NT2/D1 (cell line): ENCODE data around the gene DUSP2.
"Not testable (repeated sequence)": the region's sequence is repeated elsewhere in the genome, so short reads cannot be mapped to it uniquely, and the experiment has no call there.

Source experiments
- DNase-seq: peaks from one replicate; pipeline ENCODE4 v3.0.0-alpha.2; 2011; ENCODE audit warnings: low read depth, low spot score
- H3K27me3 ChIP-seq: 2 replicates; pipeline ENCODE4 v1.6.0; 2011; ENCODE audit warnings: mild to moderate bottlenecking; ENCODE audit not compliant: insufficient read length, insufficient read depth
- H3K36me3 ChIP-seq: 2 replicates; pipeline ENCODE4 v1.6.1; 2011; ENCODE audit warnings: mild to moderate bottlenecking, low read length, mixed read lengths; ENCODE audit not compliant: insufficient read depth, insufficient read length
- H3K4me1 ChIP-seq: 2 replicates; pipeline ENCODE4 v1.5.1; 2011; ENCODE audit not compliant: insufficient read depth, insufficient read length
- H3K4me3 ChIP-seq: 2 replicates; pipeline ENCODE4 v1.5.1; 2011; ENCODE audit warnings: low read depth; ENCODE audit not compliant: insufficient read length
- H3K9ac ChIP-seq: 2 replicates; pipeline ENCODE4 v1.6.0; 2011; ENCODE audit warnings: low read depth; ENCODE audit not compliant: insufficient read length
- H3K9me3 ChIP-seq: 2 replicates; pipeline ENCODE4 v1.5.1; 2011; ENCODE audit warnings: mild to moderate bottlenecking, low read length; ENCODE audit not compliant: insufficient read depth
- SUZ12 ChIP-seq: IDR thresholded peaks from 2 replicates; pipeline ENCODE4 v1.6.1; 2011; ENCODE audit not compliant: insufficient read length, insufficient read depth; ENCODE audit errors: extremely low read depth
- YY1 ChIP-seq: IDR thresholded peaks from 2 replicates; pipeline ENCODE4 v1.6.1; 2011; ENCODE audit not compliant: insufficient read length, insufficient read depth
- ZNF274 ChIP-seq: IDR thresholded peaks from 2 replicates; pipeline ENCODE4 v1.6.1; 2011; ENCODE audit warnings: mild to moderate bottlenecking, low read depth, low read length

DUSP2 gene

DNA sequence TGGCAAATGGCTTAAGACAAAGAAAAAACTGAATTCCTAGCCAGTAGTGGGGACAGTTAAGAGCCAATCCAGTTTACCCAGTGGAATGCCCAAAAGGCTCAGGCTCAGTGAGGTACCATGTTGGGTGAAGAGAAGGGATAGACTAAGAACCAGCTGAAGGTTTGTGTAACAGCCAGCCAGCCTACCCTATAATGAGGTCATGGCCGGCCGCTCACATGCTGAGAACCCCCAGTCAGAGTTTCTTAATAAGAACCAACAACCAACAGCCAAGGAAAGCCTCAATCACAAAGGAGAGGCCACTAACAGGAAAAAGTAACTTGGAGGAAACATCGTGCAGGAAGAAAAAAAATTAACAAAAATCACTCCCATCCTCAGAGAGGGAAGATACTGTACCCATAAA is 25.4 kb upstream of the DUSP2 start:
- no peak for TF ChIP-seq SUZ12
- TF ChIP-seq ZNF274, result no peak
- TF ChIP-seq YY1, result no peak
- DNase-seq, result no peak
- no peak overlapping the region for H3K9ac ChIP-seq
- peaks cover 11% of the 10 kb centered on the region for H3K9me3 ChIP-seq
- H3K4me1 ChIP-seq, result no peaks in the 10 kb centered on the region
- no peaks in the 10 kb centered on the region for H3K27me3 ChIP-seq
- H3K36me3 ChIP-seq, result no peaks in the 10 kb centered on the region
- H3K4me3 ChIP-seq, result no peak overlapping the region

DNA sequence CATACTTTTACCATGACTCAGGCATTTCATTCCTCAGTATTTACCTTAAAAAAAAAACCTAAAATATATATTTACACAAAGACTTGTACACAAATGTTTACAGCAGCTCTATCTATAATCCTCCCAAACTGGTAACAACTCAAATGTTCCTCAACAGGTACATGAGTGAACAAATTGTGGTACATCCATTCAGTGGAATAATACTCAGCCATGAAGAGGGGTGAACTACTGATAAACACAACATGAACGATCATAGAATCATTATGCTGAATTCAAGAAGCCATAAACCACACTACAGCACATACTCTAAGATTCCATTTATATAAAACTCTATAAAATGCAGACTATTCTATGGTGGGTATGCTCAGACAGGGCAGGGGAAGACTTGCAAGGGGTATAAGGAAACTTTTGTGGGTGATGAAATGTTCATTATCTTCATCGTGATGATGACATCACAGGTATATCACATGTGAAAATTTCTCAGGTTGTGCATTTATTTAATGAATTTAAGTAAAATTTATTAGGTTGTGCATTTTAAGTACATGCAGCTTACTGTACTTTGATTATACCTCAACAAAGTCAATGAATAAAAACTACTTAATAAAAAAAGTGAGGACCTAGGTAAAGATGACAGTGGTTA is 24.7 kb upstream of the DUSP2 start:
- H3K9me3 ChIP-seq, result peaks cover 11% of the 10 kb centered on the region
- no peak for TF ChIP-seq SUZ12
- H3K9ac ChIP-seq, result no peak overlapping the region
- no peaks in the 10 kb centered on the region for H3K4me1 ChIP-seq
- no peaks in the 10 kb centered on the region for H3K36me3 ChIP-seq
- no peaks in the 10 kb centered on the region for H3K27me3 ChIP-seq
- DNase-seq, result no peak
- no peak overlapping the region for H3K4me3 ChIP-seq

DNA sequence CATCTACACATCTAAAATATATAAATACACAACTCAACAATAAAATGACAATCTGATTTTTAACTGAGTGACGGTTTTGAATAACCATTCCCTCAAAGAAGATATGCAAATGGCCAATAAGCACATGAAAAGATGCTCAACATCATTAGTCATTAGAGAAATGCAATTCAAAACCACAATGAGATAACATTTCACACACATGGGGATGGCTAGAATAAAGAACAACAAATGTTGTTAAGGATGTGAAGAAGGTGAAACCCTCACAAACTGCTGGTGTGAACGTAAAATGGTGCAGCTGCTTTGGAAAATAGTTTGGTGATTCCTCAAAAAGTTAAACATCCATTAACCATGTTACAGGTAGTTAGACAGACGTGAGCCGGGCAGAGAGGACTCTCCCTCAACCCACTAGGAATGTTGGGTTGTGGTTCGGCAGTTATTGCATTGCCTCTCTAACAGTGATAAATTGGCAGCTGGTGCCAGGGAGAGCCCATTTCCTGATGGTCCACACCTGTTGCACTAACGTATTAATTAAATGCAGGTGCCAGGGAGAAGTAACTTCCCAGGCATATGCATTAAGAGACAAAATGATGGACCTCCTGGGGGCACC is 22.3 kb upstream of the DUSP2 start:
- TF ChIP-seq ZNF274 (no peak), SUZ12 (no peak), YY1 (no peak)
- H3K27me3 ChIP-seq, result no peaks in the 10 kb centered on the region

DNA sequence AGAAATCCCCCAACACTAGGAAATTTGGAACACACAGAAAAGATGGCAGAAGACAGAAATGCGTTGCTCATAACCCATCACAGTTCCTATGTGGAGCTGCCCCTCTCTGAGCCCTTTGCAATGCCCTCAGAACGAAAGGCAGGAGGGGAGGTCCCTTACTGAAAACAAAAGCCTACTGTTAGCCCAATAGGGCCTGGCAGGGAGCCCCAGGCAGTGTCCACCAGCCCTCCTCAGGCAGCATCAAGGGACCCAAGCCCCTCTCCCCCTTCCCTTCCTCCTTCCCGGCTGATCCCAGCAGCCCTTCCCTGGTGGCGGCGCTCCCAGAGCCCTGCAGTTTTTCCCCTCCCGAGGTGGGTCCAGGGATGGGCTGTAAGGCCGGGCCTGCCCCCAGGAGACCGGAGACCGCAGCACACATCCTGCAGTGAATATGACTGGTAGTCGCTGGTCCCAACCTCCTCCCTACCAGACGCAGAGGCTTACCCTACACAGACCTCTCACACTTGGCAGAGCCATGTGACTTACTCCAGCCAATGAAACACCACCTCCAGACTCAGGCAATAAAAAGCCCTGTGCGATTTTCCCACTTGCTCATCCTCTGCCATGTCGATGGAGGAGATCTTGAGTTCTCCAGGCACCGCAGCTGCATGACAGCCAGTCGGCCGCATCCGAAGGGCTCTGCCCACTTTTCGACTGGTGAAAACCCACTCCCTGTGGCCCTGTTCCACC is 19.4 kb upstream of the DUSP2 start:
- Histone ChIP-seq H3K9ac (peak overlapping the region; percentile 17), H3K9me3 (peaks cover 1% of the 10 kb centered on the region; the same call in 1 of the 2 replicates), H3K4me1 (peaks cover 13% of the 10 kb centered on the region), H3K4me3 (no peak overlapping the region), H3K36me3 (no peaks in the 10 kb centered on the region), H3K27me3 (no peaks in the 10 kb centered on the region)
- TF ChIP-seq YY1, result no peak
- TF ChIP-seq ZNF274, result no peak
- no peak for TF ChIP-seq SUZ12
- DNase-seq, result no peak

More for the DNA sequence above, 22.3 kb upstream of the DUSP2 start:
- Histone ChIP-seq H3K4me3 (no peak overlapping the region), H3K9me3 (peaks cover 11% of the 10 kb centered on the region), H3K4me1 (peaks cover 13% of the 10 kb centered on the region), H3K36me3 (no peaks in the 10 kb centered on the region), H3K9ac (no peak overlapping the region)
- DNase-seq, result no peak

DNA sequence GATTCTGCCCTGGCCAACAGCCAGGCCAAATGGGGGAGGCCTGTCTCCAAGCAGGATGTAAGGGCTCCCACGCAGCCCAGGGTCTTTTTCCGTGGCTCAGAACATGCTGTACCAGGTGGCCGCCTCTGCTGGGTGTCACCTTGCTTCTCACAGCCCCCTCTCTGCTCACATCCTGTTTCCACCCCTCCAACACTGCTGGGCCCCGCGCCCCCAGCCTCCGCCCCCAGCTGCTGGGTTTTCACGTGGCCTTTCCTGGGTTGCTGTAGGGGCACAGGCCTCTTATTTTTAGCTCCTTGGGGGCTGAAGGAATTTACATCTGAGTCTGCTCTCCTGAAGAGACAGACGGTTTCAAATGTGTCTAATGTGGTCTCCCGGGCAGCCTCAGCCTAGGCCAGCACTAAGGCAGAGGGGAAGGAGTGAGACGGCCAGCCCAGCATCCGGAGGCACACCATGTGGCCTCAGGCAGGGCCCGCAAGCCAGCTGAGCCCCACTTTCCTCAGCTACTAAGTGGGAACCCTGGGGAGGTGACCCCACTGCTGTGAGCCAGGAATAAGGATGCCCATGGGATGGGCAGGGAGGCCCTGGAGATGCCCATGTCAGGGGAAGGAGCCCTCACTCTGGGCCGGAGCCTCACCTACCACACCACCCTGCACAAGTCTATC is 18.7 kb upstream of the DUSP2 start:
- Histone ChIP-seq H3K27me3 (no peaks in the 10 kb centered on the region), H3K4me3 (no peak overlapping the region), H3K36me3 (no peaks in the 10 kb centered on the region), H3K9ac (peak overlapping the region; percentile 17), H3K9me3 (no peaks in the 10 kb centered on the region; the same call in 1 of the 2 replicates), H3K4me1 (peaks cover 13% of the 10 kb centered on the region)
- TF ChIP-seq ZNF274, result no peak
- no peak for TF ChIP-seq YY1
- no peak for TF ChIP-seq SUZ12
- DNase-seq, result no peak

DNA sequence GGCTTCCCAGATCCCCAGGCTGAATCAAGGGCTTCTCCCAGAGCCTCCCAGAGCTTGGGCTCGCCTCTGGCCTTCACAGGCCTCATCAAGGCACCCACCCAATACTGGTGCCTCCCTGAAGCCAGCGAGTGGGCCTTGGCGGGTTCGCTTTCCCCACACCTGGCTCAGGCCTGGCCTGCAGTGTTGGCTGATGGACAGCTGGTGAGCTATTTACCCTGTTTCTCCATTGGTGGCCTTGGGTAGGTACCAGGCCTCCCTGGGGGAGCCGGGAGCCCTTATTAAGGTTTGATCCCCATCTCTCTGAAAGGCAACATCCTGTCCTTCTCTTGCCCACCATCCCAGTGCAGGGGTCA is 18.2 kb upstream of the DUSP2 start:
- no peak for DNase-seq
- H3K4me1 ChIP-seq, result peaks cover 18% of the 10 kb centered on the region
- H3K9ac ChIP-seq, result no peak overlapping the region
- no peaks in the 10 kb centered on the region for H3K27me3 ChIP-seq
- H3K9me3 ChIP-seq, result no peaks in the 10 kb centered on the region; the same call in 1 of the 2 replicates
- H3K36me3 ChIP-seq, result no peaks in the 10 kb centered on the region
- no peak overlapping the region for H3K4me3 ChIP-seq
- no peak for TF ChIP-seq ZNF274
- no peak for TF ChIP-seq YY1
- no peak for TF ChIP-seq SUZ12

DNA sequence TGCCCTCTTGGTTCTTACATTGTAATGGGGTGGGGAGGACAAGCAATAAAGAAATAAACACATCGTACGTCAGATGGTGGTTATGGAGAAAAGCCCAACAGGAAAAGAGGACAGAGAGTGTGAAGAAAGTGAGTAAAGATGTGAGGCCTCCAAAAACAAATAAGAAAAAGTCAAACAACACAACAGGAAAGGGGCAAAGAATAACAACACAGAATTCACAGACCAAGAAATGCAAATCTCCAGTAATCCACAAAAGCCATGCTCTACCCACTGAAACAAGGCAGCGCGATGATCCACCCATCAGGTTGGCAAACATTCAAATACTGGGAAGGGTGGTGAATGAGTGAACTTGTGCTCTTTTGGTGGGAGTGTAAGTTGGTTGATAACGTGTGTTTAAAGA is 16.7 kb upstream of the DUSP2 start:
- no peak overlapping the region for H3K4me3 ChIP-seq
- TF ChIP-seq SUZ12, result no peak
- TF ChIP-seq ZNF274, result no peak
- TF ChIP-seq YY1, result no peak
- no peaks in the 10 kb centered on the region for H3K36me3 ChIP-seq
- no peak overlapping the region for H3K9ac ChIP-seq
- H3K9me3 ChIP-seq, result no peaks in the 10 kb centered on the region; the same call in 1 of the 2 replicates
- no peaks in the 10 kb centered on the region for H3K27me3 ChIP-seq
- H3K4me1 ChIP-seq, result peaks cover 26% of the 10 kb centered on the region
- DNase-seq, result no peak

DNA sequence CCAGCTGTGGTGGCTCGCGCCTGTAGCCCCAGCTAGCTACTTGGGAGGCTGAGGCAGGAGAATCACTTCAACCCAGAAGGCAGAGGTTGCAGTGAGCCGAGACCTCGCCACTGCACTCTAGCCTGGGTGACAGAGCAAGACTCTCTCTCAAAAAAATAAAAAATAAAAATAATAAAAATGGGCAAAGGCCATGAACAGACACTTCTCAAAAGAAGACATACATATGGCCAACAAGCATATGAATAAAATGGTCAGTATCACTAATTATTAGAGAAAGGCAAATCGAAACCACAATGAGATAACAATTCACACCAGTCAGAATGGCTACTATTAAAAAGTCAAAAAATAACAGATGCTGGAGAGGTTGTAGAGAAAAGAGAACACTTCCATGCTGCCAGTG is 15.1 kb upstream of the DUSP2 start:
- not testable (repeated sequence) for H3K9ac ChIP-seq, H3K36me3 ChIP-seq, H3K9me3 ChIP-seq, H3K4me3 ChIP-seq, DNase-seq, H3K27me3 ChIP-seq
- H3K4me1 ChIP-seq, result peaks cover 26% of the 10 kb centered on the region
